NCI-H748 (cell line): ENCODE data around the gene ARHGAP22.

ENCODE experiments used
- DNase-seq: peaks from one replicate; lab custom pipeline; 2025; ENCODE audit not compliant: unreplicated experiment; lab: John Stamatoyannopoulos, UW

Gene ARHGAP22

GRCh38 chr10:48590945-48591344, 13.9 kb downstream of the ARHGAP22 start:
- no peak for DNase-seq

- no peak for DNase-seq
These were observed 15.6 kb downstream of the ARHGAP22 start for GRCh38 chr10:48589266-48589665.

- DNase-seq = no peak
These were observed 17.1 kb downstream of the ARHGAP22 start for GRCh38 chr10:48587819-48588218.

GRCh38 chr10:48587101-48587500, 17.8 kb downstream of the ARHGAP22 start:
- no peak for DNase-seq

GRCh38 chr10:48582970-48583369, 21.9 kb downstream of the ARHGAP22 start:
- no peak for DNase-seq

- DNase-seq = no peak
These were observed 24.6 kb downstream of the ARHGAP22 start for GRCh38 chr10:48580236-48580635.

GRCh38 chr10:48579251-48579960, 25.5 kb downstream of the ARHGAP22 start:
- no peak for DNase-seq

GRCh38 chr10:48577158-48577557, 27.7 kb downstream of the ARHGAP22 start:
- no peak for DNase-seq

- DNase-seq = no peak
These were observed 28.4 kb downstream of the ARHGAP22 start for GRCh38 chr10:48576501-48576900.

- no peak for DNase-seq
These were observed 29.0 kb downstream of the ARHGAP22 start for GRCh38 chr10:48575901-48576300.

GRCh38 chr10:48574817-48575380, 30.0 kb downstream of the ARHGAP22 start:
- DNase-seq = no peak

GRCh38 chr10:48574322-48574796, 30.5 kb downstream of the ARHGAP22 start:
- no peak for DNase-seq

GRCh38 chr10:48573045-48573444, 31.8 kb downstream of the ARHGAP22 start:
- no peak for DNase-seq

- no peak for DNase-seq
These were observed 32.5 kb downstream of the ARHGAP22 start for GRCh38 chr10:48572414-48572813.

- DNase-seq = no peak
These were observed 36.3 kb downstream of the ARHGAP22 start for GRCh38 chr10:48568546-48568945.

- no peak for DNase-seq
These were observed 36.7 kb downstream of the ARHGAP22 start for GRCh38 chr10:48568131-48568530.

GRCh38 chr10:48567346-48567745, 37.5 kb downstream of the ARHGAP22 start:
- DNase-seq = no peak

GRCh38 chr10:48564466-48565160, 40.3 kb downstream of the ARHGAP22 start:
- no peak for DNase-seq

- no peak for DNase-seq
These were observed 47.3 kb downstream of the ARHGAP22 start for GRCh38 chr10:48557511-48558123.

GRCh38 chr10:48556713-48557112, 48.2 kb downstream of the ARHGAP22 start:
- DNase-seq = no peak

GRCh38 chr10:48556065-48556464, 48.8 kb downstream of the ARHGAP22 start:
- DNase-seq = no peak
